ENCODE measurements around the gene TSACC.
A peak's percentile ranks its signal among the peaks of the same experiment; 100 is the strongest.
"Not testable (repeated sequence)": the region's sequence is repeated elsewhere in the genome, so short reads cannot be mapped to it uniquely, and the experiment has no call there.

The TSACC gene
- 0.06 to 0.26 reads per million in 2 experiments for total RNA-seq

DNA sequence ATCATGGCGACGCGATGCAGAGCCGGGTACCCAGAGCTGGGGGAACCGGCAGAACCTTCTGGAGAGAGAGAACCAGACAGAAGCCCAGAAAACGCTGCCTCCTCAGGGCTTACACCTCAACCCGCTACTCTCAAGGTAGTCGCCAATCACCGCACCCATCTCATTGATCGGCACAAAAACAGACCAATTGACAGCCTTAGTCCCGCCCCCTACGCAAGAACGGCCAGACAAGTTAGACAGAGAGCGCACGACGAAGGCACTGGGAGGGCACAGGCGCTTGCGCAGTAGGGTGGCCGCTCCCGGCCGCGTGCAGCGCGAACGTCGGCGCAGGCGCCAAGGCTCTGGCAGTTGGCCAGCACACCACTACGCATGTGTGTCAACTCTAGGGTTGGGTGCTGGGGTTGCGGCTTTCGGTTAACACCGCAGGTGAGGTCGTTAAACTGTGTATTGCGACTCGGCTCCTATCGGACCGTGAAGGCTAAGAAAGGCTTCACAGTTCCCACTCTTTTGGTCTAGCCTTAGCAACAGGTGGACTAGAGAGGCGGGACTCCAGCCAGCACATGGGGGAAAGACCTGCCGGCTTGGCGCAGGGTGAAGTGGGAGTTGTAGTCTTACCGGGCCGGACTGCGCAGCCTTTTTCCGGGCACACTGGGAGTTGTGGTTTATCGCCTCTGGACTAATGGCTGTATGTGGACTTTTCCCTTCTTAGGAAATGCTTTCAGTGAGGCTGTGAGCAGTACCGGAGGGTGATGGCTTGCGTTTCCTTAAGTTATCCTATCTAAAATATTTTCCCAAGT, at the start of gene TSACC, which contains the start of gene CCT3:
Gene TSACC (plus strand): TSS at position 347 of the 797 bp plus-strand sequence. CDS start 1,232 bp downstream, outside the sequence.
Gene CCT3 (minus strand): TSS at position 113 of the 797 bp plus-strand sequence. CDS start 108 bp downstream, at position 5.
- DNase-seq (ENCODE audit: low read depth) = peak; percentile 98

DNA sequence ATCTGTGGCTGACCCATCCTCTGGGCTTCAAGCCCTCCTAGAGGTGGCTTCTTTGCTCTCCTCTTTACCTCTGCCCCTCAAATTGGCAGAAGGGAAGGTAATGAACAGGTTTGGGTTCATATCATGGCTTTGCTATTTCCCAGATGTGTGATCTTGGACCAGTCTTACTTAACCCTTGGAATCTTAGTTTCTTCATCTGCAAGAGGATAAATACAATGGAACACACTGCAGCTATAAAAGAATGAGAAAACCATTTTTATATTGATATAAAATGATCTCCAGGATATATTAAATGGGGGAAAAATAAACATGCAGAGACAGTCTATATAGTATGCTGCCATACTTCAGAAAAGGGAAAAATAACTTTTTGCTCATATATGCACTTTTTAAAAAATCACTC, 48.5 kb upstream of the TSACC start:
- no peak for DNase-seq (ENCODE audit: low read depth)

DNA sequence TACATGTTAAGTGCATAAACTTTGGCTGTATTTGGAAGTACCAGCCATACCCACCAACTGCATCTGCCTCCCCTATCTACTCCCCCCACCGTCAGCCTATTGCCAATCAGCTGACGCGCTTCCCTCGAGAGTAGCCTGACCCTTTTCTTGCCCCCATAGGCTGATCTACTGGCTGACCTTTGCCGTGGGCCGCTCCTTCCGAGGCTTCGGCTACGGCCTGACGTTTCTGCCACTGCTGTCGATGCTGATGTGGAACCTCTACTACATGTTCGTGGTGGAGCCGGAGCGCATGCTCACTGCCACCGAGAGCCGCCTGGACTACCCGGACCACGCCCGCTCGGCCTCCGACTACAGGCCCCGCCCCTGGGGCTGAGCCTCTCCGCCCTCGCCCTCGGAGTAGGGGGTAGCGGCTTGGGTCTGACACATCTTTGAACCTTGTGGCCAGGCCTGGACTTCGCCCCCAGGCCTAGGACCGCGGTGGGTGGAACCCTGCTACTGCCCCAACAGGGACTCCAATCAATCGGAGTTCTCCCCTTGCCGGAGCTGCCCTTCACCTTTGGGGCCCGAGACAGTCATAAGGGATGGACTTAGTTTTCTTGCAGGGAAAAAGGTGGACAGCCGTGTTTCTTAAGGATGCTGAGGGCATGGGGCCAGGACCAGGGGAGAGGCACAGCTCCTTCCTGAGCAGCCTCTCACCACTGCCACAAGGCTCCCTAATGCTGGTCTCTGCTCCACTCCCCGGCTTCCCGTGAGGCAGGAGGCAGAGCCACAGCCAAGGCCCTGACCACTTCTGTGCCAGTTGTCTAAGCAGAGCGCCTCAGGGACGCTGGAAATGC, 46.9 kb upstream of the TSACC start:
- DNase-seq (ENCODE audit: low read depth) = no peak

DNA sequence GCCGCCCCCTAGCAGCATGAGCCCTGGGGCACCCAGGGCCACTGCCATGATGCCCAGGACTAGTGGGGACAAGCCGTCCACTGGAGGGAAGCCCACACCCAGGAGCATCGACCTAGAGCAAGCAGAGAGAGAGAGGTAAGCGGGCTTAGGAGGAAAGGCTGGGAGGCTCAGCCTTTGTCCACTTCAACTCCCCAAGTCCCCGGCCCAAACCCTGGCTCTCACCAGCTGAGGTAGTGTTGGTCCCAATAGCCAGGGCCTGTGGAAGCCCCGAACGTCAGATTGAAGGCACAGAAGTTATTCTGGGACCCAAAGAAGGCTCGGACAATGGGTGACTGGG, 45.3 kb upstream of the TSACC start:
- no peak for DNase-seq (ENCODE audit: low read depth)

DNA sequence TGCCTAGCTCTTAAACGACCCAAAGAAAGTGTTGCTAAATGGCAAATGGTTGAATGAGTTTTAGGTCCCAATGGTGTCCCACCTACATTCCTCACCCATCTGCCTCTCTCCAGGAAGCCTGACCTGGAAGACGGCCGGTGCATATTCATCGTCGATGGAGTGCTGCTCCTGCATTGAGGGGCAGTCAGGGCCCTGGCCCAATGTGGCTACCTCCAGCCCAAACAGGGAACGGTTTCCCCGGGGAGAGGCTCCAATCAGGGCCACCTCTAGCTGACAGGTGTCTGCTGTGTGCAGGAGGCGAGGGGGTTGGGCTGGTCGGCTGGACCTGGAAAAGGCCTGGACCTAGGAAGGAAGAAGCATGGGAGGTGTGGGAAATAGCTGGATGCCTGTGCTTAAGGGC, 44.4 kb upstream of the TSACC start:
- no peak for DNase-seq (ENCODE audit: low read depth)

DNA sequence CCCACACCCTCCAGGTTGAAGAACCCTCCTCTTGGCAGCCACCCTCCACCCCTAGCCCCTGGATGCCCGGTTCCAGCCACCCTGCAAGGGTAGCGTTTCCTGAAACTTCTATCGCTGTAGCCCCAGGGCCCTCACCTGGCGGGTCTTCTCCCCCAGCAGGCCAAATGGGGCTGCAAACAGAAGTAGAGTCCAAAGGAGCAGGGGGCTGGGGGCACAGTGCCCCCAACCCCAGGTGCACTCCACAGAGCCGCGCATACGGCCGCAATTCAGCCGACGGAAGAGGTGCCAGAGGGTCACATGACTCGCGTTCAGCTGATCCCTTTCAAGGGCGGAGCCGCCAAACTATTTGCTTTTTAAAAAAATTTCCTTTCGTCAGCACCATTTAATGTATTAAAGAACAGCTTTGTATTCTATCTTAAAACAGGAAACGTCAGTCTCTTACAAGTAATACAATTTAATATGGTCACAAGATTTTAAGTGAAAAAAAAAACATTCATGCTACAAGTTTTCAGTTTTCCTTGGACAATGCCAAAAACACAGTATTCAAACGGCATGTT, 42.9 kb upstream of the TSACC start, which contains the start of gene GLMP:
Gene GLMP (minus strand): TSS at position 289 of the 557 bp plus-strand sequence. CDS start 34 bp downstream, at position 255.
- DNase-seq (ENCODE audit: low read depth) = peak; percentile 43

DNA sequence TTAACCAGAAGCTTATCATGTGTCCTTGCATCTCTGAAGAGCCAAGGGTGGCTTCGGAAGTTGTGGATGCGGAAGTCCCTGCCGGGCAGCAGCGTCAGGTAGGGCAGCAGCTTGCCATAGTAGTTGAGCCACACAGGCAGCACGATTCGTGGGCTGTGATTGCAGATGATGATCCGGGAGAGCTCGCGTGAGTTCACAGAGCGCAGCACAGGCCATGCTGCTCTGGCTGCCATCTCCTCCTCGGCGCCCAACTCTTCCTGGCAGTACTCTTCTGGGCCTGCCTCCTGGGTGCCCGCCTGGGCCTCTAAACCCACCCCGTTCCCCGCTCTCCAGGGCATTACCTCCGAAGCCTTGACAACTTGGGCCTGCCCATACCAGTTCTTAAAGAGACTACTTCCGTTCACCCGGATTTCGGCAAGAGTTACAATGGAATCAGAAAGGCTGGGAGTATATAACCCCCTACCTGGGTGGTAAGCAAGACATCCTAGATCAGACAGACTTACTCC, 39.4 kb upstream of the TSACC start, which contains the start of gene VHLL:
Gene VHLL (minus strand): TSS at position 456 of the 506 bp plus-strand sequence. CDS start 118 bp downstream, at position 338.
- DNase-seq (ENCODE audit: low read depth) = no peak

DNA sequence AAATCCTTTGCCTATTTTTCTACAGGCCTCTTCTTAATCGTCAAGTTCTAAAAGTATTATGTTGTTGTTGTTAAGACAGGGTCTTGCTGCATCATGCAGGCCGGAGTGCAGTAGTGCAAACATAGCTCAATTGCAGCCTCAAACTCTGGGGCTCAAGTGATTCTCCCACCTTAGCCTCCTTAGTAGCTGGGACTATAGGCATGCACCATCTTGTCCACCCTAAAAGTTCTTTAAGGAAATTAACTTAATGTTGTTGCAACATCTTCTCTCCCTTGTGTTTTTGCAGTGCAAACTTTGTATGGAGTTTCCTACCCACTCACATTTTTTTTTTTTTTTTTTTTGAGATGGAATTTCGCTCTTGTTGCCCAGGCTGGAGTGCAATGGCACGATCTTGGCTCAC, 35.1 kb upstream of the TSACC start:
- no peak for DNase-seq (ENCODE audit: low read depth)

DNA sequence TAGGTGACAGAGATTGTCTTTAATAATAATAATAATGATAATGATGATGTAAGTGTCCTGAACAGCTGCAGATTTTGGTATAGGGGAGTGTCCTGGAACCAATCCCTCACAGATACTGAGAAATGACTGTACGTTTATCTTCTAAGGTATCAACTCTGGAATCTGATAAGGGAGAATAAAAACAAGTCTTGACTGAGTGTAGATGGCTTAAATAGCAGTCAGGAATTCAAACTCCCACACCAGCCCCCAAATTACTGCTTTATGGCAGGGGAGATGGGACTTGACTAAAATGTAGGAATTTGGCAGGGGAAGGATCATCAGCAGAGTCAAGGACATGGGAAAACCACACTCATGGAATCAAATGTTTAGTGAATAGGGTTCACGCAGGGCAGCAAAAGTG, 33.1 kb upstream of the TSACC start:
- no peak for DNase-seq (ENCODE audit: low read depth)

DNA sequence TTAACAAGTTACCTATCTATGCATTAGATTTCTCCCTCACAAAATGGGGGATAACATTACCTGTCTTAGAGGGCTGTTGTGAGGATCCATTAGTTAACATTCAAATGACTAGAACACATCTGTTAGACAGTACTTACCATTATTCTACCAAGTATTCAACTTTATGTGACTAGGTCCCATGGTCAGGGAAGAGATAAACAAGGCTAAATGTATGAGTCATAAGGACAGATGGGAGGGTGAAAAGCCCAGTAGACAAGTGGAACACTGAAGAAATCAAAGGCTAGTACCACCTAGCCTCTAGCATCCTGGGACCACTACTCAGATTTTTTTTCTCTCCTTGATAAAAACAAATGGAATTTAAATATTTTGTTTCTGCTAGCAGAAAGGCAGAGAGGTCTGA, 30.2 kb upstream of the TSACC start:
- DNase-seq (ENCODE audit: low read depth) = no peak

DNA sequence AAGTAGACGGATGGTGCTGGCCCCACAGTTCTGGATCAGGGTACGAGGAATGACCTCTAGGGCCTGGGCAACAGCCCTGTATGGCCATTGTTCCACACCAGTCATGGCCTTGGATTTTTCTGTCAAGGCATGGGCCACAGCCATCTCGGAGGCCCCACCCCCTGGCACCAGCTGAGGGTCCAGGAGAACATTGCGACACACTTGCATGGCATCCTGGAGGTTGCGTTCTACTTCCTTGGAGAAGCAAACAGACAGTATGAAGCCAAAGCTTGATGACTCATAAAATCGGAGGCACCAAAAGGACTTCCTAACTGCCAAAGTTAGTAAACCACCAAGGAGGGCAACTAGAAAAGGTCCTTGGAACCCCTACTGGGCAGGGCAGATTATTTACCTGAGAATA, 27.4 kb upstream of the TSACC start:
- DNase-seq (ENCODE audit: low read depth) = no peak

DNA sequence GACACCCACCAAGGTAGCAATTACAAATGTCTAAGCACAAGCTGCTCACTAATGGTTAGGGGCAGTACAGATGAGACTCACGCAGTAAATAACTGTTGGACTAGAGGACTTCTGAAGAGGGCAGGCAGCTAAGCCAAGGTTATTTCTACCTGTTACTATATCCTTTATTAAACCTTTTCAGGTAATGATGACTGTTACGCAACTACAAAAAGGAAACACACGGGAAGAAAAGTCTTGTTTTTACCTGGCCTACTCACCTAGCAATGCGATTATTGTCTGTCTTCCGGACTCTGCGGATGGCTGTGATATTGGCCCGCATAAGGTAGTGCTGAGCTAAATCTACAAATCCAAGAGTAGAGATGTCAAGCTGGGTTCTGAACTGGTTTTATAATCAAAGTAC, 21.4 kb upstream of the TSACC start:
- DNase-seq (ENCODE audit: low read depth) = no peak

DNA sequence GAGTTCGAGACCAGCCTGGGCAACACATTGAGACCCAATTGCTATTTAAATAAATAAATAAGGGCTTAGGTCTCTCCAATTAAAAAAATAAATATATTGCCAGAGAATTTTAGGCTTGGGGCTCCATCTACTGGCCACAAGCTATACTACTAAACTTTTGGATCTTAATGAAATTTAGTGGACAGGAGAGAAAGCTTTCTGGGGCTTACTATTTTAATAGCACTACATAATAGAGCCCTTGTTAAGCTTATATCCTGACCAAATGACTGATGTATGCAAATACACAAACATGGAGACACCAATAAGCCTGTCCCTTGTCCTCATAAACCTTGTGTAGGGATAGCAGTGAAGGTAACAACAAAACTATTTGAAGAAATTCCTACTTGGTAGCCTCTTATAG, 18.7 kb upstream of the TSACC start:
- DNase-seq (ENCODE audit: low read depth) = no peak

DNA sequence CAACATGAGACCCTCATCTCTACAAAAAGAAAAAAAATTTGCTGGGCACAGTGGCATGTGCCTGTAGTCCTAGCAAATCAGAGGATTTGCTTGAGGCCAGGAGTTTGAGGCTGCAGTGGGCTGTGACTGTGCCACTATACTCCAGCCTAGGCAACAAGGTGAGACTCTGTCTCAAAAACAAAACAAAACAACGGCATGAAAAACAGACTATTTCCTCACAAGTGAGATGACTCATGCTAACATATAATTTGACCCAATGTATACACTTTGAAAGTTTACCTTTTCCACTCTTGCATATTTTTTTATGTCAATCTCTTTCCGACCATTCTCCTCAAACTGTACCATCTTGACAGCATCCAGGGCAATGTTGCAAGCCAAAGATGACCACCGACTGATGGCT, 17.8 kb upstream of the TSACC start:
- no peak for DNase-seq (ENCODE audit: low read depth)

DNA sequence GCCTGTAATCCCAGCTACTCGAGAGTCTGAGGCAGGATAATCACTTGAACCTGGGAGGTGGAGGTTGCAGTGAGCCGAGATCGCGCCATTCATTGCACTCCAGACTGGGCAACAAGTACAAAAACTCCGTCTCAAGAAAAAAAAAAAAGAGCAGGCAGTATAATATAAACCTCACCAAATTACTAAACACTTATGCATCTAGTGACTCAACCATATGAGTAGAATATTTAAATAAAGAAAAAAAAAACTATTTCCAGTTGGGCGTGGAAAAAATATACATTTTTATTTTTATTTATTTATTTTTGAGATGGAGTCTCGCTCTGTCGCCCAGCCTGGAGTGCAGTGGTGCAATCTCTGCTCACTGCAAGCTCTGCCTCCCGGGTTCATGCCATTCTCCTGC, 15.1 kb upstream of the TSACC start:
- not testable (repeated sequence) for DNase-seq (ENCODE audit: low read depth)

DNA sequence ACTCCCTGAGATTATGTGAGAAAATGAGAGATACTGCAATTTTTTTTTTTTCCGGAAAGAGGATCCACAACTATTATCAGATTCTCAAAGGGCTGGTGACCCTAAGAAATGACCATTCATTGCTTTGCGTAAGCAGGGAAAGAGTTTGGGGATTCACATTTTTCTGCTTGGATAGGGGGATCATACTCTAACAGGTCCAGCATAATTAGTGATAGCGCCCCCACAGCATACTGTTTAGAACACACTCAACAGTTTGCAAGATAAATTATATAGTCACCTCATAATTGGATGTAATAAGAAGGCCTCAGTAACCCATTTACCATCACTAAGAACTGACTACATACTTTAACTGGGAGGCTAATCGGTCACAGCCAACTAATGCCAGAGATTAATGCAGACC, 2.1 kb upstream of the TSACC start:
- no peak for DNase-seq (ENCODE audit: low read depth)

DNA sequence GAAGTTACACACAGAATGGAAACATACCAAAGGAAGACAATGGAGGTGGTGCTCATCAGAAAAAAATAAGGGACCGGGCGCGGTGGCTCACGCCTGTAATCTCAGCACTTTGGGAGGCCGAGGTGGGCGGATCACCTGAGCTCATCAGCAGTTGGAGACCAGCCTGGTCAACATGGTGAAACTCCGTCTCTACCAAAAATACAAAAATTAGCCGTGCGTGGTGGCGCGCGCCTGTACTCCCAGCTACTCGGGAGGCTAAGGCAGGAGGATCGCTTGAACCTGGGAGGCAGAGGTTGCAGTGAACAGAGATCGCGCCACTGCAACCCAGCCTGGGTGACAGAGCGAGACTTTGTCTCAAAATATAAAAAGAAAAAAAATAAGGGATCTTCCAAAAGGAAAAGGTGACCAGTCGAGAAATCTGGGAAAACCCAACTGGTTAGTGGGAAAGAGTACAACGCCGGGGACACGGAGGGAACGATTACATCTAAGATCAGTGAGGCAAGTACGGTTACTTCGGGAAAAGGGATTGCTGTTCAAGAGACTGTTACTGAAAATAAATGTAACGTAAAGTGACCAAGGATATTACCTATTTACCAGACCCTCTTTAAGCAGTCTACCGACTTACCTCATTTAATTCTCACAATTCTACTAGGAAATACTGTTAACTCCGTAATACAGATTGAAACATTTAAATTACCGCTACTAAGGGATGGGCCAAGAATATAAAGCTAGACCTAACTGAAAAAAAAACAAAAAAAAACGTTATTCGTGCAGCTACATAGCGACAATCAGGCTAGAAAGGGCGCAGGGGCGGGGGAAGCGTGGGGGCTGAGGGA, 1.1 kb upstream of the TSACC start:
- DNase-seq (ENCODE audit: low read depth) = no peak

DNA sequence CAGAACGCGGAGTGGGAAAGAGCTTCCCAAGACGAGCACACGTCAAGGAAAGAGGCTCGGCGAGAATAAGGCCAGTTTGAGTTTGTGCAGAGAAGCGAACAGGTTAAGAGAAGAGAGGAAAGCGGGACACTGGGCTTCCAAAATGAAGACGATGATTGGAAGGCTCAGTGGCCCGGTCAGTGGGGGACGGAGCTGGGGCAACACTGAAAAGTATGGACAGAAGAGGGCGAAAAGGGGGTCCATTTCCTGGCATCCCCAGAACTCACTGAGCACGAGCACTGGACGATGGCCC, 492 bp upstream of the TSACC start:
- DNase-seq (ENCODE audit: low read depth) = no peak

DNA sequence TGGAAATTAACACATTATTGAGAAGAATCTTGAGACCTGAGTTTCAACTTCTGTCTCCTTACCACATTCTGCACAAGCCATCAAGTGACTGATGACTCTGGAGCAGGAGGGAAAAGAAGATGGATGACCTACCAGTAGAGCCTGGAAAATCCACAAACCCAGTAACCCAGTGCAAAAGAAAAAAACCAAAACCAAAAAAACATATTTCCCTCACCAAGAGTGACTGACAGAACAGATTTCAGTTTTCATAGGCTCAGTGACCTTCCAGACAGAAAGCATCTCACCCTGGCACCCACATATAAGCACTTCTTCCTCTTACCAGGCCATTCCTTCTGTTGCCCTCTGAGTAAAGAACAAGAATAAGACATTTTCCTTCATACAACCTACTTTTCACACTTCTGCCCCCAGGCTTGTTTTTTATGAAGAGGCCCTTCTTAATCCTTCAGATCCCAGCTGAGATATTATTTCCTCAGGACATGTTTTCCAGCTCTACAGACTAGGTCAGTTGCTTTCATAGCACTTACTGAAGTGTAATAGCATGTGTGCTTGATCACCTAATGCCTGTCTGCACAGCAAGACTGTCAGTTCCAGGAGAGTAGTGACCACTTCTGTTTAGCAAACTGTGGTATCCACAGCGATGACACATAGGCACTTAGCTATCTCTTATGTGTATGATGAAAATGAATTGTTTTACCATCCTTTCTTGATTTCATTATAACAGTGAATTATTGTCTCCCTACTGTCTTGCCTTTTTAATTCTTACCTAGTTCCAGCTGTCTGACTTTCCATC, 4.0 kb downstream of the TSACC start:
- no peak for DNase-seq (ENCODE audit: low read depth)

DNA sequence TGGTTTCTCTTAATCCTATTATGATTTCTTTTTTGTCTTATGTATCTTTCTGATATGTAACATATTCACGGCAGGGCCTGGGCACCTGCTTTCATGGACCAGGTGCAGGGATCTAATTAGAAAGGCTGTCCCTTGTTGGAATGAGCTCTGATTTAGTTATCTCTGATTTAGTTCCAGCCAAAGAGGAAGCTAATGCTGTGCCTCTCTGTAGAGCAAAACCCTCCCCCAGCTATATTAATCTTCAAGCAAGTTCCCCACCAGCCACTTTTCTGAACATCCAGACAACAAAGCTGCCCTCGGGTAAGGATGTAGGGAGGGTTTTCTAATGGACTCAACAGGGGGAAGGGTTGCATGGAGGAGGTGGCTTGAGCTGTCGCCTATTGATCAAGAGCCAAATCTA, 6.1 kb downstream of the TSACC start:
- no peak for DNase-seq (ENCODE audit: low read depth)

DNA sequence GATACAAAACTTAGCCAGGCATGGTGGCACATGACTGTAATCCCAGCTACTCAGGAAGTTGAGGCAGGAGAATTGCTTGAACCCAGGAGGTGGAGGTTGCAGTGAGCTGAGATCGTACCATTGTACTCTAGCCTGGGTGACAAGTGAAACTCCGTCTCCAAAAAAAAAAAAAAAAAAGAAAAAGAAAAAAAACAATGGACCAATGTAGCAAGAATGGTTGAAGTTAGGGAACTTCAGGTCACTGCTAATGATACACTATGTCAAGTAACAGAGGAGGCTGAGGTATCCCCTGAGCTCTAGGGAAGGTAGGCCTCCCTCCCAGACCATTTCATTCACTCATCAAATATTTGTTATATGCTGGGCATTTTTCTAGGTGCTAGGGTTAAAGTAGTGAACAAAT, 7.7 kb downstream of the TSACC start:
- DNase-seq (ENCODE audit: low read depth) = not testable (repeated sequence)
